Tibial nerve (tissue), 3 donors: ENCODE data around the gene KLC4.

ENCODE experiments used
- CTCF ChIP-seq, 5 experiments: fragments of 200-600 bp in 3 of 5; fragments of 450-650 bp in 2 of 5; sonication (generic) in 3 of 5; IDR thresholded peaks; one replicate each; pipeline ENCODE4 v1.5.1; 2016 to 2019; ENCODE audit warnings: antibody characterized with exemption in 5 of 5, mild to moderate bottlenecking in 3 of 5, moderate library complexity in 2 of 5
- POLR2A ChIP-seq, 2 donors: fragments of 450-650 bp; IDR thresholded peaks; one replicate each; pipeline ENCODE4 v1.6.1; 2017; ENCODE audit warnings: antibody characterized with exemption in 2 of 2, mild to moderate bottlenecking in 2 of 2, moderate library complexity in 2 of 2

- no peak for TF ChIP-seq CTCF (IDR thresholded peaks at IDR 0.05)
- TF ChIP-seq POLR2A (IDR thresholded peaks at IDR 0.05), result no peak
Measured at GRCh38 chr6:43054206-43054943, 5.1 kb upstream of the KLC4 start.
